Measurements from ENCODE around the gene SMAGP.

The SMAGP gene

GRCh38 chr12:51199366-51199945 is 70.8 kb downstream of the SMAGP start:
- TF ChIP-seq TAF1 (IDR thresholded peaks at IDR 0.05; ENCODE audit: borderline replicate concordance, low read depth, low read length) (no peak), POLR2AphosphoS5 (IDR thresholded peaks at IDR 0.05; ENCODE audit: low read depth, low read length) (no peak), POLR2A (IDR thresholded peaks at IDR 0.05; ENCODE audit: low read depth, low read length) (no peak)
- DNase-seq (ENCODE audit: insufficient read length) (no peak), FAIRE-seq (no peak)

- no peak for FAIRE-seq
Observed at GRCh38 chr12:51198568-51199365, 71.4 kb downstream of the SMAGP start.

GRCh38 chr12:51197736-51198567 is 72.3 kb downstream of the SMAGP start:
- no peak for TF ChIP-seq TAF1 (IDR thresholded peaks at IDR 0.05; ENCODE audit: borderline replicate concordance, low read depth, low read length)
- no peak for TF ChIP-seq POLR2AphosphoS5 (IDR thresholded peaks at IDR 0.05; ENCODE audit: low read depth, low read length)
- no peak for TF ChIP-seq POLR2A (IDR thresholded peaks at IDR 0.05; ENCODE audit: low read depth, low read length)
- DNase-seq (ENCODE audit: insufficient read length): no peak
- FAIRE-seq: no peak

More at GRCh38 chr12:51198568-51199365, 71.4 kb downstream of the SMAGP start:
- DNase-seq (ENCODE audit: insufficient read length): no peak
- TF ChIP-seq POLR2A (IDR thresholded peaks at IDR 0.05; ENCODE audit: low read depth, low read length): no peak
- no peak for TF ChIP-seq TAF1 (IDR thresholded peaks at IDR 0.05; ENCODE audit: borderline replicate concordance, low read depth, low read length)
- TF ChIP-seq POLR2AphosphoS5 (IDR thresholded peaks at IDR 0.05; ENCODE audit: low read depth, low read length): no peak

- no peak for FAIRE-seq
- DNase-seq (ENCODE audit: insufficient read length): no peak
- no peak for TF ChIP-seq POLR2A (IDR thresholded peaks at IDR 0.05; ENCODE audit: low read depth, low read length)
- TF ChIP-seq POLR2AphosphoS5 (IDR thresholded peaks at IDR 0.05; ENCODE audit: low read depth, low read length): no peak
- no peak for TF ChIP-seq TAF1 (IDR thresholded peaks at IDR 0.05; ENCODE audit: borderline replicate concordance, low read depth, low read length)
Observed at GRCh38 chr12:51196547-51196946, 73.7 kb downstream of the SMAGP start.

GRCh38 chr12:51195841-51196240 is 74.4 kb downstream of the SMAGP start:
- DNase-seq (ENCODE audit: insufficient read length) (no peak), FAIRE-seq (no peak)
- TF ChIP-seq TAF1 (IDR thresholded peaks at IDR 0.05; ENCODE audit: borderline replicate concordance, low read depth, low read length): no peak
- no peak for TF ChIP-seq POLR2A (IDR thresholded peaks at IDR 0.05; ENCODE audit: low read depth, low read length)
- TF ChIP-seq POLR2AphosphoS5 (IDR thresholded peaks at IDR 0.05; ENCODE audit: low read depth, low read length): no peak

All from GM12892 (cell line).